Hematopoietic multipotent progenitor cell treated with erythropoietin and hydrocortisone succinate and interleukin-3 and kit ligand, for 6 days (in vitro differentiated cells): Measurements from ENCODE around the gene VDAC1.
"Not testable (repeated sequence)": the region's sequence is repeated elsewhere in the genome, so short reads cannot be mapped to it uniquely, and the experiment has no call there.

ENCODE experiments used
- DNase-seq: peaks from one replicate; pipeline ENCODE4 v3.0.0-alpha.2; 2015

VDAC1 gene

DNA sequence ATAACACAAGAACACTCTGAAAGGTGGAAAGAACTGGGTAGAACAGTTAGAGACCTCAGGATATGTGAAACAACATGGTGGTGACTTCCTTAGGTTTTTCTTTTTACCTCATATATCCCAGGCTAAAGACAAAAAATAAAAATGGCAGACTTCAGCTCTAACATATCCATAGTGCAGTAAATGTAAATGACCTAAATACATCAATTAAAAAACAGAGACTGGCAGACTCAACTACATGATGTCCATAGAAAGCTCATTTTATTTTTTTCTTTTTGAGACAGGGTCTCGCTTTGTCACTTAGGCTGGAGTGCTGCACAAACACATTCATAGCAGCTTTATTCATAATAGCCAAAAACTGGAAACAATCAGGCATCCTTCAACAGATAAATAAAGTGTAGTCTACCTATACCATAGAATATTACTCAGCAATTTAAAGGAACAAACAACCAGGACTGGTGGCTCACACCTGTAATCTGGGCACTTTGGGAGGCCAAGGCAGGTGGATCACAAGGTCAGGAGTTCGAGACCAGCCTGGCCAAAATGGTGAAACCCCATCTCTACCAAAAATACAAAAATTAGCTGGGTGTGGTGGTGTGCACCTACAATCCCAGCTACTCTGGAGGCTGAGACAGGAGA is 41.2 kb downstream of the VDAC1 start:
- no peak for DNase-seq

DNA sequence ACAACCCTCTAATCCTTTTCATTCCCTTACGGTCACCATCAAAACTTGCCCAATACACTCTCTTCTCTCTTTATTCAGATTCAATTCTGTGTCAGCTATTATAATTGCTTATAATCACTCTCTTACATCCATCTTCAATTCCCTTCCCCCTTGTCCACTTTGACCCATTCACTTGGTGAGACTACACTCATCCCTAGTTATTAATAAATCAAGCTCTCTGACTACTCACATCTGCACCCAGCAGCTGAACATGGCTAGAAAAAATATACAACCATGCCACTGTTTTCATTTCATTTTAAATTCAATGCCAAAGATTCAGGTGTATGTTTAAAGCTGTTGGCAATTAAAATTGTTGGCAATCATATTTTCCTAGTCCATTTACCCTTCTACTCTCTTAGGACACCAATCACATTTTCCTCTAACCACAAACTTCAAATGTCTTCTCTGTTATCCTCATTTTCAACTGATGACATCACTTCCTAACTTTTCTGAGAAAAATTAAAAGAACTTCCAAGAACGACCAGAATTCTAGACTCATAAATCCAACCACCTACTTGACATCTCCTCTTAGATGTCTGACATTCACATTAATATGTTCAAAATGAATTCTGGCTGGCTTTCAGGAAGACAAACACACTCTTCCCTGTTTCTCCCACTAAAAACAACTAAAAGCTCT is 41.8 kb downstream of the VDAC1 start:
- no peak for DNase-seq

DNA sequence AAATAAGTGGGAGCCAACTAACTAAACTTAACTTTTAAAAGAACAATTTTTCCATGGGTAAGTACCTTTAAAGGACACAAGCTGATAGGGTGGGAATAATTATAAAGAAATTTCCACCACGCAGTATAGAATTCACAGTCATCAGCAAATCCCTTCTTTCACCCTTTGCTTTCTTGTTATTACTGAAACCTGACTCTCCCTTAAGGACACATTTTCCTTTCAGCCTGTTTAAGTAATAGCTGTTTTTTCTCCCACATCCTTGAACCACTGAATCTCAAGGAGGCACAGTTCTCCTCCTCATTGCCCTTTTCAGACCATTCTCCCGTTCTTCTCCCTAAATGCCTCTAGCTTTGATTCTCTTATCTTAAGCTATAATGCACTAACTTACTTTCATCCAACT is 42.6 kb downstream of the VDAC1 start:
- DNase-seq = no peak

DNA sequence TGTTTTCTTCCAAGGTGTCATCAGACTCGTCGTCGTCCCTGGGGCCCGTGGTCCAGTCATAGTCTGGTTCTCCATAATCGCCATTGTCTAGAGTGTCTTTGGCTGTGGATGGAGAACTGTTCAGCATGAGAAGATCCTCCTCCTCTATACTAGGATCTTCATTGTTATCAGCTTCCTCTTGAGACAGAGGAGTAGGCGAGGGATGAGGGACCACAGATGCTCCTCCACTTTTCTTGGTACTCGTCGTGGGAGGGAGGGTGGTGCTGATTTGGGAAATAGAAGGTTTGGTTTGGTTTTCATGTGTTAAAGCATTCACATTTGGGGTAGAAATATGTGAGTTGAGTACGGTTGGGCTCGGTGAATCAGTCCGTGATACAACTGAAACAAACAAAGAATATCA is 45.1 kb downstream of the VDAC1 start:
- DNase-seq = no peak

DNA sequence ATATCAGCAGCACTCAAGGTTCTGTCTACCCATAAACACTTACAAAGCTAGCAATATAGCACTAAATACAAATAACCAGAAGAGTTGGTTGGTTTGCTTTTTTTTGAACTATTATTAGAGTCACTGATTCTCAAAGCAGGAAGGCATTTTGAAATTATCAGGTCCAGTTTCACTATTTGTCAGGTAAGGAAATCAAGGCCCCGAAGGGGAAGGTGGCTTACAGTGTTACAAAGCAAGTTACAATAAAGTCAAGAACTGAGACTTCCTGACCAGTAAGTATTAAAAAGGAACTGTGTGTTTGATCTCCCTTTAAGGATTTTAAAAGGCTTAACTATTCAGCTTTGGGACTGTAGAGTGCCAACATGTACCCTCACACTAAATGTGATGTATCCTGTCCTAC is 47.2 kb downstream of the VDAC1 start:
- no peak for DNase-seq

DNA sequence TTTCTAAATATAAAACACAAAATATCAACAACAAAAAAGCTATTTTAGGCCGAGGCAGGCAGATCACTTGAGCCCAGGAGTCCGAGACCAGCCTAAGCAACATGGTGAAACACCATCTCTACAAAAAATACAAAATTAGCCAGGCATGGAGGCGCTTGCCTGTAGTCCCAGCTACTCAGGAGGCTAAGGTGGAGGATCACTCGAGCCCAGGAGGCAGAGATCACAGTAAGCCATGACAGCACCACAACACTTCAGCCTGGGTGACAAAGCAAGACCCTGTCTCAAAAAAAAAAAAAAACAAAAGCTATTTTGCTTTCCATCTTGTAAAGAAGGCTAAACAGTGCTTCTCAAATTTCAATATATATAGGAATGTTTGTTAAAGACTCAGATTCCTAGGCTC is 47.7 kb downstream of the VDAC1 start:
- DNase-seq = no peak

DNA sequence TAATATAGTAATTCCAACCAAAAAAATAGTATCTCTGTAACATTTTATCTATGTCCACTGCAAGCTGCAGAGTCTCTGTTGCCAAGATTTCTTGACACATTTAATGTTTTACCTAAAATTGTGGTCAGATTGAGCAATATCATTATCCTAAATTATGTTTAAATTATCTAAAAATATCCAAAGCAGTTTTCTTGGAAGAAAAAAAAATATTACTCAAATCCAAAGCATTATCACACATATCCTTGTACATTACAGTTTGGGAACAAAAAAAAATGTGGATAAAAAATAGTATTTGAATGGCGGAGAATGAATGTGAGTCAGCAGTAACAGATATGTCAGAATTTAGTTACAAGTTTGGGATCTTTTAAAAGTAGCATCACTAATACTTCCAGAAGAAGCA is 48.6 kb downstream of the VDAC1 start:
- DNase-seq = not testable (repeated sequence)

DNA sequence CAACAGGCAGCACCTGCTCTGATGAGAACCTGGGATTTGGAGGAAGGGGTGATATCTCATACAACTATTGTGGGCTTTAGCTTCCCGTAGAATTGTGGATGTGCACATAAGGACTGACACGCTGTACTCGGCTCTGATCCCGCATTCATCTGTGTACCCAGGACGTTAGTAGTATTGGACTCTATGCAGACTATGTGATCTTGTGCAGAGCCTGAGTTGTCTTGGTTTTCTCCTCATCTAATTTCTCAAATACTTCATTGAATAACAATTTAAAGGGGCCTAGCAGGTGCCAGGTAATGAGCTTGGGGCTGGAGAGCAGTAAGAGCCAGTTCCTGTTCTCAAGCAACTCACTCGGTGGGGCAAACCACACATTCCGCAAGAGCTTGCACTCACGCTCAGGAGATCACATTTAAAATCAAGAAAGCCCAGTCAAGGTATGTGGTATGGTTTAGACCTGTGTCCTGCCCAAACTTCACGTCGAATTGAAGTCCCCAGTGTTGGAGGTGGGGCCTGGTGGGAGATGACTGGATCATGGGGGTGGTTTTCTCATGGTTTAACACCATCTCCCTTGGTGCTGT is 51.1 kb downstream of the VDAC1 start:
- no peak for DNase-seq

DNA sequence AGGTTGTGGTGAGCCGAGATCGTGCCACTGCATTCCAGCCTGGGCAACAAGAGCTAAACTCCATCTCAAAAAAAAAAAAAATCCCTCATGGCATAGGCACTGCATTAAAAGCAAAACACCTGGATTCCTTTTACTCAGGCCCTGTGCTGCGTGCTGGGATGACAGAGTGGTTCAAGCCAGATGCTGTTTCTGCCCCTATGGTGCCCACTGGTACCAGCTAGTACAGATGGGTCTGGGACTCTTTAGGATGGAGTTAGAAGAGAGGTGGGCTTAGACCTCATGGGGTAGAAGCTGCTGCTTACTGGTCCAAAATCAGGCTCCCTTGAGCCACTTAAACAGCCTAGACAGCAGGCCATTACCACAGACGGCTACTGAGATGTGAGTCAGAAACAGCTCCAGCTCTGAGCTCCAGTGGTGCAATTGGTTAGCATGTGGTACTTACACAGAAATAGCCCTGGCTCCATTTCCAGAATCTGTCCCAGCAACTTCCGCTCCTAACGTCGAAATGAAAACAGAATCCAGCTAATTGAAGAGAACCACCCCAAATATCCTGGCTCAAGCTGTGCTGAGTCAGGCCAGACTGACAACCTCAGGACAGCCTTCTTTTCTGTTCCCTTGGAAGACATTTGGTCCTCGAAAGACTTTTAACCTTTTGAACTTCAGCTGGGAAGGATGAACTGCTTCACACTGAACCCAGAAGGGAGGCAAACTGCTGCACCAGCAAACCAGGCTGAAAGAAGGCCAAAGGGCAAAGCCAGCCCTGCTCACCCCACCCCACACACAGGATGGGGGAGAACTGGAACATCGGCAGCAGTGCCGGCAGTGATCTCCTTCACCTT is 51.8 kb downstream of the VDAC1 start:
- DNase-seq = no peak

DNA sequence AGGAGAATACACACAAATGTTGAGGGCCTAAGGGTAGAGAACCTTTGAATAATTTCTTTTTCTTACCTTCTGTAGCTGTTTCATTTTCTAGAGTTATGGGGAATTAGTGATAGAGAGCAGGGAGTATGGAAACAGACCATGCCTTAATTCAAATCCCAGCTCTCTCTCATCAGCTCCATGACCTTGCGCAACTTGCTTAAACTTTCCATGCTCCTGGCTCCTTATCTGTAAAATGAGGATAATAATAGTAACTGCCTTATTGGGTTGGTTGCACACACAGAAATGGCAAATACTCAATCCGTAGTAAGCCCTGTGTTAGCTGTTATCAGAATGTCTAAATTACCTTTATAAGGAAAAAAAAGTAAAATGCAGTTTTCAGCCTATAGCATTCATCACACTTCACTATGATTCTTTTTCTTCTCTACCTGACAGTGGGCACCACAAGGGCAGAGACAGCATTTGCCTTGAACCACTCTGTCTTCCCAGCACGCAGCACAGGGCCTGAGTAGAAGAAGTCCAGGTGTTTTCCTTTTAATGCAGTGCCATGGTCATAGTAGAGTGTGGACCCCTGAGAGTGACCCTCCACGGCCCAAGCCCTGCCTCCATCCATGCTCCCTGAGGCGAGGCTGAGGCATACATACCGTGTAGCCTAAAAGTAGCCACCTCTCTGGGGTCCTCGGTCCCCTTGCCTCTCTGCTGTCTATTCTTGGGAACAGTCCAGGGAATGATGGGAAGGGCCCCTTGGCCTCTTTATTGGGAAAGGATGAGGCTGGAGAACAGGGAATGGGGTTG is 53.8 kb downstream of the VDAC1 start:
- DNase-seq = no peak

DNA sequence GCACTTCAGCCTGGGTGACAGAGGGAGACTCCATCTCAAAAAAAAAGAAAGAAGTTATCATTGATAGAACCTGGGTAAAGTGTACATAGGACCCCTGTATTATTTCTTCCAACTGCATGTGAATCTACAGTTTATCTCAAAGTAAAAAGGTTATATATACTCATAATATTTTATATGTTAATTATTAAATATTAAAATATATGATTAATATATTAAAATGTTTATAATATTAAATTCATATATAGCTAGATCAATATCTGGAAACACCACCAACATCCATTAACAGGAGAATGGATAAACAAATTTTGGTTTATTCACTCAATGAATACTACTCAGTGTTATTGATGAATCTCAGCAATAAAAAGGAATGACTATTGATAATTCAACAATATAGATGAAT is 56.1 kb downstream of the VDAC1 start:
- DNase-seq = no peak

DNA sequence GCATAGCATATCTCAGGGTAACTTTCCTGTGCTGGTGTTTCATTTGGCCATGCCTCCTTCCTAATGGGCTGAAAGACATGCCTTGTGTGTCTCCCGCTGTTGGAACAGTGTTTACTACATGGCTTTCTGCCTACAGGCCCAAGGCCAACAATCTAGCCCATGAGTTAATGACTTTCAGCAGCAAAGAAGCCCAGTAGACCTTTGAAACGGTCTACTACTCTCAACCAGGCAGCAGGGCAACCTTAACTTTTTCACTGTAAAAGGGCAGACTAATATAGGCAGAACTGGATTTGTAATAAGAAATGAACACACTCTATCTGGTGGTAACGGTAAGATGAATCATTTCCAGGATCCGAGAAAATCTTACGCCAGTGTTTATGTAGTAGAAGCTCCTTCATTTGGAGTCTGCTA is 57.3 kb downstream of the VDAC1 start:
- no peak for DNase-seq

DNA sequence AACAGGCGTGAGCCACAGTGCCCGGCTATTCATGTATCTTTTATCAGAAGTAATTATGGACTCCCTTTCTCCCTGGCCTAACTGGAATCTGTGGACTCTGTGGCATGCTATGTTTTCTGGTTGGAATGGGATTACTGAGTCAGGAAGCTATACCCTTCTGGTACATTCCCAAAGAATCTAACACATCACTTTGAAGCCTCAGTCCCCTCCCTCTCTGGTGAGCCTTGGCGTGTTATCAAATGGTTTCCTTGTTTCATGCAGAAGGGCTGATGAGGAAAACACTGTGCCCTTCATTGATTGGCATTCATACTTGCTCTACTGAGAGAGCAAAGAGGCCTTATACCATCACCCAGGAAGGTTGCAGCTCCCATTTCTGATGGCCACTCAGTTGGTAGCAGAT is 59.2 kb downstream of the VDAC1 start:
- no peak for DNase-seq

DNA sequence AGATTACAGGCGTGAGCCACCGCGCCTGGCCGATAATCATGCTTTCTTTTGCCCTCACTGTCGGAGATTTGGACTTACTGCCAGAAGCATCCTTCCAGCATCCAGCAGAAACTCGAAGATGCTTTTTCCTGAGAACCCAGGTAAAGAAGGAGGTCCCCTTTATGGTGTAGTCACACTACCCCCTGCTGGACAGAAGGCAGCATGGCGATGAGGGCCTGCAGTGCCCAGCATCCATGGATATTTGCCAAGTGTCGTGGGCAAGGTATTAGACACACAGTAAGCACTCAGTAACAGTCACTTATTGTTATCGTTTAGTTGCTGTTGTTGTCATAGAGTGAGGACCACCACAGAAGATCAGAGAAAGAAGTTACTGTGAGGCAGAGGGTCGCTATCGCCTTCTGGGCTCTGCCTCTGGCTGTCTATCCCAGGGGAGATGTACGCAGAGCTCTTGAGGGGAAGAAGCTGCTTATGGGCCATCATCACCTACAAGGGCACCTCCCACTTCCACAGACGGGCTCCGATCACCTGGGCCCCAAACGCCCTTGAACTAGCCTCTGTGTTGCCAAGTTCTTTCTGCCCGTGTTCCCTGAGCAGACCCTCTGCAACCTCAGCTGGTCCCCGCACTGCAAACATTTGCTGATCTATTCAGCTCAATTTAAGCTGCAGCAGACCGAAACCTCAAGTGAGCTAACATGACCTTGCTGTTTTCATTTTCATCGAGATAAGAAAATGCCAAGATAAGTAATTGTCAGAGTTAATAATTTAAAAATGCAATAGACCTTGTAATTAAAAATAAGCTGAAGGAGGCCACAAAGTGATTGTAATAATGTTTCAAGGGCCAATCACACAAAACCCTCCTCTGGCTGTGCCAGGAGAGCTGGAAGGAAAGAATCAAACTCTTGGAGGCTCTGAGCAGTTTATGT is 60.3 kb downstream of the VDAC1 start:
- peak; percentile 88 for DNase-seq

DNA sequence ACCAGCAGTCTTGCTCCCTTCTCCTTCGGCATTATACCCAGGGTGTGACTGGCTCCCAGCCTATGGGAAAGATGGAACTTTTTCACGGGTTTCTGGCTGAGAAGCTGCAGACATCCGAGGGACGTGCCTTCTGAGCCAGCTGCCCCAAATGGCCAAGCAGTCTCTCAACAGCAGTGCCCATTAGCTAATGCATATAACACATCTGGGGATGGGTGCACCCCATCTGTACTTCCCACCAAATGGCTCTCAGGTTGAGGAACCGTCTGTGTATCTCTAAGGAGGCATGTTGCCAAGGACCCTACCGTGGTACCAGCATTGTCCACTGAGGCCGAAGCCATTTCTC is 61.3 kb downstream of the VDAC1 start:
- DNase-seq = no peak

DNA sequence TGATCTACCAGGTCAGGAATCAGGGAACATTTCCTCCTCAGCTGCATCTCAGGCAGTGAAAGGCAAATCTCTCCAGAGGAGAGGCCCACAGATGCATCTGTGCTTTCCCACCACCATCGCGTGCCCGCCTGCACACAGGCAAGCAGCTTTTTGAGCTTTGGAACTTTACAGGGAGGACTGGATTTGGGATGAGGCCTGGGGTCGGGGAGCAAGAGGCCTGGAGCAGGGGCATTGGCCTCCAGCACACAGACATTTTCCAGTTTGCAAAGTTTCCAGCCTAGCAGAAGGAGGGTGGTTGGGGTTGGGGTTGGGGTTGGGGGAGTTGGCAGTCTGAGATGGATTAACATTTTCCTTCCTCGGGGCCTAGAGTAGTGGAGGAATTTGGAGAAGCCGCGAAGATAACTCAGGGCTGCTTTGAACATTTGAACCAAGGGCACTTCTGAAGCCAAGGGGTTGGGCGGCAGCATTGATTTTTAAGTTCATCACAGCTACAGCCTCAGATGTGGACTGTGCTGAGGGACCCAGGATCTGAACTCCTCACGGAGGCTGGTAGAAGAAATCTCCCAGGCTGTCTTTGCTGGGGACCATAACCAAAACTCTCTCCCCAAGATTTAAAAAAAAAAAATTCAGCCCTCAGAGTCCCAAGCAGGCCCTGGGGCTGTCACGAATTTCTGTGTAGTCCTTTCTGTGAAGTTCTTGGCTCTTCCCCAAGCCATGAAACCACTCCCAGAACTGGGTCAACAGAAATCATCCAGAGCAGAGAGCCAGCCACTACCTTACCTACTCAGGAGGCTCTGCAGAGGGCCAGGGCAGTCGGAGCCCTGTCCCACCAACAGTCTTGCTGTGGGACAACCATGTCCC is 61.9 kb downstream of the VDAC1 start:
- DNase-seq = peak; percentile 65

DNA sequence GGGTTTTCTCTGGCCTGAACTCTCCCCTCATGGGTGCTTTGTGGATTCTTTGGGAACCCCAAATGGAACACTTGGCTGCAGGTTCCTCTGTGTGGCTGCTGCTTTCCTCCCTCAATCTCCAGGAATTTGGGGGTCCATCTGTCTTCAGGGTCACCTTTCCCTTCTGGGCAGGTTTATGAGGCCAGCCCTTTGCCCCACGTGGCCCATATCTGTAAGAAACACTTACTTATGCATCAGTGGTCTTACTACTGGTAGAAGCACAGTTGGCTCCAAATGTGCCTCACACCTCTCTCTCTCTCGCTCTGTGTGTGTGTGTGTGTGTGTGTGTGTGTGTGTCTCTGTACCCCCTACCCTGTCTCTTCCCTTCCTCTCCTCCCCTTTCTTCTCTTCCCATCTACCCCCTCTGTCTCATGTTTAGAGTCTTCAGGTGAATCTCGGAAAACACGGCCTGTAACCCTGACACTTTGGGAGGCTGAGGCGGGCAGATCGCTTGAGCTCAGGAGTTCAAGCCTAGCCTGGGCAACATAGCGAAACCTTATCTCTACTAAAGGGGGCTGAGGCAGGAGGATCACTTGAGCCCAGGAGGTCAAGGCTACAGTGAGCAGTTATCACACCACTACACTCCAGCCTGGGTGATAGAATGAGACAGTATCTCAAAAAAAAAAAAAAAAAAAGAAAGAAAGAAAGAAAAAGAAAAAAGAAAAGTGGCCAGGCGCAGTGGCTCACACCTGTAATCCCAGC is 63.1 kb downstream of the VDAC1 start:
- DNase-seq = no peak

DNA sequence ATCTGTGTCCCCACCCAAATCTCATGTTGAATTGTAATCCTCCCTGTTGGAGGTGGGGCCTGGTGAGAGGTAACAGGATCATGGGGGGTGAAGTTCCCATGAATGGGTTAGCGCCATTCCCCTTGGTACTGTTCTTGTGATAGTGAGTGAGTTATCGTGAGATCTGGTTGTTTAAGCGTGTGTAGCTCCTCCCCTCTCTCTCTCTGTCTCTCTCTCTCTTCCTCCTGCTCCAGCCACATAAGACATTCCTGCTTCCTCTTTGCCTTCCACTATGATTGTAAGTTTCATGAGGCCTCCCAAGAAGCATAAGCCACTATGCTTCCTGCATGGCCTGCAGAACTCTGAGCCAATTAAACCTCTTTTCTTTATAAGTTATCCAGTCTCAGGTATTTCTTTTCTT is 65.1 kb downstream of the VDAC1 start:
- no peak for DNase-seq

DNA sequence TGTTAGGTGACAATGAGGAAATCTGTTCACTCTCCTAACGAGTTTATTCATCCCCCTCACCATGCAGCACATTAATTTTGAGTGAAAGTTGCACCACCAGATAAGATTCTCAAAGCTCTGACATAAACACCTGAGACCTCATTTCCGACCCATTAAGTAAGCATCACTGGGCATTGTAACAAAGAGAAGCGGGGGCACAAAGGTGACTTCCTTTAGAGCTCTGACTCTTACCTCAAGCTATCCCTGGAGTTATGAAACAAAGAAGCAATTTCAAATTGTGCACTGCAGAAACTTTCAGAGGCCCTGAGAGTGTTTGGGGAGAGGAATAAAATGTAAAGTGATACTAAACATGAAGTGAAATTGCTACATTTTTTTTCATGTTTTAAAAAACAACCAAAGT is 65.8 kb downstream of the VDAC1 start:
- no peak for DNase-seq
